ENCODE results near the gene RGS10.

- TF ChIP-seq, protein P1, sequence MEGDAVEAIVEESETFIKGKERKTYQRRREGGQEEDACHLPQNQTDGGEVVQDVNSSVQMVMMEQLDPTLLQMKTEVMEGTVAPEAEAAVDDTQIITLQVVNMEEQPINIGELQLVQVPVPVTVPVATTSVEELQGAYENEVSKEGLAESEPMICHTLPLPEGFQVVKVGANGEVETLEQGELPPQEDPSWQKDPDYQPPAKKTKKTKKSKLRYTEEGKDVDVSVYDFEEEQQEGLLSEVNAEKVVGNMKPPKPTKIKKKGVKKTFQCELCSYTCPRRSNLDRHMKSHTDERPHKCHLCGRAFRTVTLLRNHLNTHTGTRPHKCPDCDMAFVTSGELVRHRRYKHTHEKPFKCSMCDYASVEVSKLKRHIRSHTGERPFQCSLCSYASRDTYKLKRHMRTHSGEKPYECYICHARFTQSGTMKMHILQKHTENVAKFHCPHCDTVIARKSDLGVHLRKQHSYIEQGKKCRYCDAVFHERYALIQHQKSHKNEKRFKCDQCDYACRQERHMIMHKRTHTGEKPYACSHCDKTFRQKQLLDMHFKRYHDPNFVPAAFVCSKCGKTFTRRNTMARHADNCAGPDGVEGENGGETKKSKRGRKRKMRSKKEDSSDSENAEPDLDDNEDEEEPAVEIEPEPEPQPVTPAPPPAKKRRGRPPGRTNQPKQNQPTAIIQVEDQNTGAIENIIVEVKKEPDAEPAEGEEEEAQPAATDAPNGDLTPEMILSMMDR (IDR thresholded peaks at IDR 0.05) = no peak
- TF ChIP-seq POLR2A (IDR thresholded peaks at IDR 0.05) = no peak
These were observed 35.8 kb upstream of the RGS10 start for GRCh38 chr10:119578355-119578754.
